HG03439 (cell line): ENCODE data around the gene LGALS14.
"Not testable (repeated sequence)": the region's sequence is repeated elsewhere in the genome, so short reads cannot be mapped to it uniquely, and the experiment has no call there.

ENCODE experiments used
- ATAC-seq: cut with Tn5 transposase; IDR thresholded peaks from one replicate; pipeline ENCODE4 v1.9.1; 2021; ENCODE audit warnings: mild to moderate bottlenecking, moderate library complexity; ENCODE audit not compliant: unreplicated experiment

LGALS14 gene

DNA sequence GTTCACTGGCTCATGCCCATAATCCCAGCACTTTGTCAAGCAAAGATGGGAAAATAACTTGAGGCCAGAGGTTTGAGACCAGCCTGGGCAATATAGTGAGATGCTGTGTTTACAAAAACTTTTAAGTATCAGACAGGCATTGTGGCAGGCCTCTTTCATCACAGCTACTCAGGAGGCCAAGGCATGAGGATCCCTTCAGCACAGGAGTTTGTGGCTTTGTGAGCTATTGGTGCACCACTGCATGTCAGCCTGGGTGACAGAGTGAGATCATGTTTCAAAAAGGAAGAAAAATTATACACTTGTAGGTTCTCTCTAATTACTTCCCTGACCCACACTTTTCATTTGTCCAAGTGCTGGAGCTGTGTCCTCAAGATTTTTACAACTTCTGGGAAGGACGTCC is 11.5 kb upstream of the LGALS14 start:
- ATAC-seq, result no peak

- ATAC-seq, result no peak
These were observed 8.5 kb upstream of the LGALS14 start for GRCh38 chr19:39695759-39696158.

- no peak for ATAC-seq
These were observed 7.9 kb upstream of the LGALS14 start for GRCh38 chr19:39696387-39696786.

DNA sequence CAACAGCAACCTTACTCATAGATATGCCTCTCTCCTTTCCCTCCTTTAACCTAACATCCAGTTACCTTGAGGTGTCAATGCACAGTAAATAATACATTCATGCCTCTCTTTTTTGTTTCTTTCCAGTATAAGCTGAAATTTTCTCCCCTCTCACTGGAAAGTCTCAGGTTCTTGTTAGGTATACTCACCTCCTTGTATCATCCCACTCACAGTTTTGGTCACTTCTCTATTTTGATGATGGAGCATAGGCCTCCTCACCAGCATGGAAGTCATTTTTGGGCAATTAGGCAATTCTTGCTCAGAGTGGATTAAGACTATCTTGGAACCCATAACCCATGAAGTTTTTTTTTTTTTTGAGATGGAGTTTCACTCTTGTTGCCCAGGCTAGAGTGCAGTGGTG is 5.7 kb upstream of the LGALS14 start:
- no peak for ATAC-seq

DNA sequence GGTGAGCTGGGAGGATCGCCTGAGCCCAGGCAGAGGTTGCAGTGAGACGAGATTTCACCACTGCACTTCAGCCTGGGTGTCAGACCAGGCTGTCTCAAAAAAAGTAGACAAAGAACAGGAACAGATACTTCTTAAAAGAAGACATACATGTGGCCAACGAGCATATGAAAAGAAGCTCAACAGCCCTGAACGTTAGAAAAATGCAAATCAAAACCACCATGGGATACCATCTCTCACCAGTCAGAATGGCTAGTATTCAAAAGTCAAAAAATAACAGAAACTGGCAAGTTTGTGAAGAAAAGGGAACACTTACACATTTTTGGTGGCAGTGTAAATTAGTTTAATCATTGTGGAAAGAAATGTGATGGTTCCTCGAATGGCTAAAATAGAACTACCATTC is 3.0 kb upstream of the LGALS14 start:
- peak; percentile 40 for ATAC-seq

DNA sequence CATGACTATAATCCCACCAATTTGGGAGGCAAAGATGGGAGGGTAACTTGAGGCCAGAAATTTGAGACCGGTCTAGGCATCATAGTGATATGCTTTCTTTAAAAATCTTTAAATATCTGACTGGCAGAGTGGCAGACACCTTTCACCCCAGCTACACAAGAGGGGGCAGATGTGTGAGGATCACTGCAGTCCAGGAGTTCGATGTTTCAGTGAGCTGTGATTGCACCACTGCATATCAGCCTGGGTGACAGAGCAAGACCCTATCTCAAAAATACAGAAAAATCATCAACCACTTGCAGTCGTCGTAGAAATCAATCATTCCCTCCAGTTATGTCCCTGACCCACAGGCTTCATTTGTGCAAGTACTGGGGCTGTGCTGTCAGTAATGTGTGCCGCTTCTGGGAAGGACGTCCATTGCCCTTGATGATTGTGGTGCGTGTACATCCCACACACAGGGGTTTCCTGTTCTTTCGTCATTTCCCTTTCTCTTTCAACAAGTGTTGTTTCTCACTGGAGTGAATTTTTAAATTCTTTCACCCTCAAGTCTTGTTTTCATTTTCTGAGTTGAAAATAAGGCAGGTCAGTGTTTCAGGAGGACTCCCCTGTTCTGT is 1.4 kb downstream of the LGALS14 start:
- ATAC-seq, result no peak

DNA sequence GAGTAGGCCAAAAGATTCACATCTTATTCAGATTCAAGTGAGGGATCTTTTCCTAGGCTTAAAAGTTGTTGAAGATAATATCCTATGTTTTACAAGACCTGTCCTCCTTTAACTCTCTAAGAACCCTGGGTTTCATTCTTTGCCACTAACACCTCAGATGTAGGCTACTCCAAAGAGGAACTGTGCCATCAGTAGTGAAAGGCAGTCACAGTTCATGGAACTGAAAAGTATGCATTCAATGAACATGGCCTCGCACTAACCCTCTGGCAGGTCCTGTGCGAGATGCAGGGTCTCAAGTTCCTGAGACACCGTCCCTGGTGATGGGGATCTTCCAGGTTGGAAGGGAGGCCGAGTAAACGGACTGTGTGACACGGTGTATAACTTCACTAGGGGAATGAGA is 4.3 kb downstream of the LGALS14 start:
- ATAC-seq, result no peak

DNA sequence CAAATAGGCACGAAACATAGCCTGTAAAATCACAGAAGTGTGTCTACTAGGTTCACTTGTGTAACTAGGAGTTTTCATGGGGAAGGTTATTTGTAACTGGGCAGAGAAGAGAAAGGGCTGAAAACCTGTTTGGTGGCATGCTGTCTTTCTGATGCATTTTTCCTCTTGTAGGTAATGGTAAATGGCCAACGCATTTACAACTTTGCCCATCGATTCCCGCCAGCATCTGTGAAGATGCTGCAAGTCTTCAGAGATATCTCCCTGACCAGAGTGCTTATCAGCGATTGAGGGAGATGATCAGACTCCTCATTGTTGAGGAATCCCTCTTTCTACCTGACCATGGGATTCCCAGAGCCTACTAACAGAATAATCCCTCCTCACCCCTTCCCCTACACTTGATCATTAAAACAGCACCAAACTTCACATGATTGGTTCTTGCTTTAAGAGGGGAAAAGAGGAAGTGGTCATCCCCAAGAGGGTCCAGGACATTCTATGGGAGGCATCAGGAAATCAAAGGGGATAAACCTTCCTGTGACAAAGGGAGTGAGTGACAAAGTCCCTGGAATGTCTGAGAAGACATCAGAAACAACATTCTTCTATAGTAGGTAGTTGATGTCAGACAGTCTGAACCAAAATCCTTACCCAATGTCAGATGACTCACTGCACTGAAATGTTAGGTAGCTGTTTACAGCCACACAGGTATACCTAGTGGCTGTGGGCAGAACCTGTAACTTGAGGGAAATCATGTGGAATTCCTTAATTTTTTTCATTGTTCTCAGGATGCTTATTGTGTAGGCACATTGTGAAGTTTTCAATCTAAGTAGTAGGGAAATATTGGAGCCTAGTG is 5.0 kb downstream of the LGALS14 start:
- no peak for ATAC-seq

- ATAC-seq, result no peak
These were observed 6.1 kb downstream of the LGALS14 start for GRCh38 chr19:39710333-39710890.

- not testable (repeated sequence) for ATAC-seq
These were observed 15.9 kb downstream of the LGALS14 start for GRCh38 chr19:39720144-39720543.

DNA sequence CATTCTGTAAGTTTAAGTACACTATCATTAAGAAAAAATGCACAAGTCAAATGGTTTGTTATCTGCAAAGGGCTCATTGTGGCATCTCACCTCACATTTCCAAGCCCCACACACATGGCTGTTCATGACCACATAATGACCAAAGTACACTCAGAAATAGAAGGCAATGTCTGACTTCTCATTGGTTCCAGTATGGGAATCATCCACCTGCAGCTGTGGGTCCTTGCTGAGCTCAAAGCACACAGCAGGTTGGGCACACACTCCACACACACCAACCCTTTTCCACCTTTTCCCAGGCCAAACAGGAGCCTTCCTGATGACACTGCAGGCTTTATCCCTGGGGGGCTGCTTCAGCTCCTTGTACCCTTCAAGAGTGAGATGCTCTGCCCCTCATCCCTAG is 21.7 kb downstream of the LGALS14 start:
- no peak for ATAC-seq

DNA sequence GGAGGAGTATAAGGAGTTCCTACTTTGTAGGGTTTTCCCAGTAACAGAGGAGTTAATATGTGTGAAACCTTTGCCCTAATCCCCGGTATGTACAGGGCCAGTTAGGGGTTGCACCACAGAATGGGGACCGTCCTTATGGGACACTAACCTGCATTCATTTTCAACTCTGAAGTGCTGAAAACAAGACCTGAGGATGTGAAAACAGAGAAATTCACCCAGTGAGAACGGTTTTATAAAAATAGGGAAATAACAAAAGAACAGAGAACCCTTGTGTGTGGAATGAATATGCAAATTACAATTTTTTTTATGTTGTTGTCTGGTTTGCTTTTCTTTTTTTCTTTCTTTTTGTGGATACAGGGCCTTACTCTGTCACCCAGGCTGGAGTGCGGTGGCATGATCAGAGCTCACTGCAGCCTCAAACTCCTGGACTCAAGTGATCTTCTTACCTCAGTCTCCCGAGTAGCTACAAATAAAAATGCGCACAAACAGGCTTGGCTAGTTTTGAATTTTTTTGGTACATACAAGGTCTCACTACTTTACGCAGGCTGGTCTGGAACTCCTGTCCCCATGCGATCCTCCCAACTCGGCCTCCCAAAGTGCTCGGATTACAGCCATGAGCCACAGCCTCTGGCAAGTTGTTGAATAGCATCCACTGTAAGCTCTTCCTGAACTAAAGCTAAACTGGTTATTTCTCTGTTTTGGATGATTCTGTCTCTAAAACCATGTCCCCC is 23.0 kb downstream of the LGALS14 start:
- ATAC-seq, result no peak

DNA sequence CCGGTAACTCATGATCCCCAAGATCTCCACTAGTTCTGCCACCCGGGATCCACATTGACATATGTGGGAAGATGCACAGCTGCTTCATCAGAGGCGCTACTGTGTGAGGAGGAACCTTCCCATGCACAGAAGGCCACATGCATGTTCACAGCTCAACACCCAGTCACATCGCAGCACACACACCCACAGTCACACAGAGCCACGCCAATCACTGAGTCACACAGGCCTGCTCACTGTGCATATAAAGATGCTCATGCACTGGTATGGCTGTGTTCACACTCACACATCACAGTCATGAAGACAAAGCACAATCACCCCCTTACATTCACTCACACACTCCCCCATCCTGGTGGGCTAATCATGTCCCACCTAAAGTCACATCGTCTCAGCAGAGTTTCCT is 23.8 kb downstream of the LGALS14 start:
- ATAC-seq, result no peak

DNA sequence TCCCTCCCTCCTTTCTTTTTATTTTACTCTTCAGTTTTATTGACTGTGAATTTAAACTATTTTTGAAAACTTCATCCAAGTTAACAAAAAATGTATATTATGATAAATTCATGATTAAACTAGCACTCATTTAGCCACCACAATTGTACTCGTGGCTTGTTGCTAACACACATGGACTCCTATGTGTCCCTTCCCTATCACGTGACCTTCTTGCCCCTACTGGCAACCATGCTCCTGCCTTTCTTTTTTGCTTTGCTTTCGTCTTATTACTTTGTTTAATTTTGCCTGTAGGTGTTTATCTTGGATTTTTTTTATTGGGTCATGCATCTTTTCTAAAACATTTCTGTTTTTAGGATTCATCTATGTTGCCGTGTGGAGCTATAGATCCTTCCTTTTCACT is 25.3 kb downstream of the LGALS14 start:
- ATAC-seq, result no peak

- ATAC-seq, result no peak
These were observed 27.4 kb downstream of the LGALS14 start for GRCh38 chr19:39731685-39732084.

GRCh38 chr19:39733841-39734240 is 29.6 kb downstream of the LGALS14 start:
- no peak for ATAC-seq

DNA sequence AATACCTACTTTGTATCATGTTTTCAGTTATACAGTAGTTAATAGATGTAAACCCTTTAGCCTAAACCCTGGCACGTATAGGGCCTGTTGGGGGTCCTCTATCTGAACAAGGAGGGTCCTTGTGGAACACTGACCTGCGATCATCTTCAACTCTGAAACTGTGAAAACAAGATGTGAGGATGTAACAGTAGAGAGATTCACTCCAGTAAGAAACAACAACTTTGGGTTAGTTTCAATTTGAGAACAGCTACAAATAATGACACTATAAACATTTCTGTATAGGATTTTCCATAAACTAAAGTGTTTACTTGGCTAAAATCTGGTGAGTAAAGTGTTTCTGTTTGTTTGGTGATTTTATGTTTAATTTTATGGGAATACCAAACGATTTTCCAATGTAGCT is 31.4 kb downstream of the LGALS14 start:
- ATAC-seq, result no peak

- no peak for ATAC-seq
These were observed 31.8 kb downstream of the LGALS14 start for GRCh38 chr19:39736088-39736487.

- ATAC-seq, result no peak
These were observed 33.1 kb downstream of the LGALS14 start for GRCh38 chr19:39737351-39737750.

- ATAC-seq, result no peak
These were observed 33.6 kb downstream of the LGALS14 start, which contains the start of gene CLC for GRCh38 chr19:39737891-39738290. Gene CLC, minus strand, starts transcription at chr19:39738029. Its CDS starts 77 bp downstream, at chr19:39737952.

DNA sequence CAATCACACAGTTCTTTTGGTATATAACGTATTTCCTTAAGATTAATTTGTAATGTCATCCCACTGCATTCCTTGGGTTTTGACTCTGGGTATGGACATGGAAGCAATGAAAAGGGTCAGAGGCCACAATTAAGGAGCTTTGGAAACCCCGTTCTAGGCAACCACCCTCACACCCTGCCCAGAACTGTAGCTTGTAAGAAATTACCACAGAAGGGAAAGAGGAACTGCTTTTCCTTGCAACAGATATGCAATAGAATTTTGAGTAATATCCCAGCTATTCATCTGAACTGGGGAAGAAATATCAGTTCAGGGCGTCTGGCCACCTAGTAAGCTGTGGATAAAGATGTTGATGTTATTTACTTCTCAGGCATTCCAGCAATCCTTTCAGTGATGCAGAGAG is 34.5 kb downstream of the LGALS14 start:
- ATAC-seq, result no peak
